Common myeloid progenitor, CD34-positive (primary cell): ENCODE results near the gene HEMGN.
"Not testable (repeated sequence)": the region's sequence is repeated elsewhere in the genome, so short reads cannot be mapped to it uniquely, and the experiment has no call there.

Experiments
- CTCF ChIA-PET: fragments of 350-600 bp; sonication (Branson Sonifier 250); formaldehyde crosslinking; loops from one replicate; lab custom pipeline; 2021; ENCODE audit warnings: antibody characterized with exemption; lab: Charles Lee
- POLR2A ChIA-PET: fragments of 350-600 bp; sonication (Branson Sonifier 250); formaldehyde crosslinking; loops from one replicate; lab custom pipeline; 2021; ENCODE audit warnings: antibody characterized with exemption; lab: Charles Lee
- DNase-seq, 3 donors: peaks; one replicate each; pipeline versions ENCODE4 v3.0.0 to v3.0.0-alpha.2; 2013
- H3K27ac ChIP-seq, 2 experiments: 1 replicate in 1 of 2; 2 replicates in 1 of 2; pipeline ENCODE4 v1.7.0; 2013; ENCODE audit warnings: inconsistent platforms in 2 of 2, low read length in 2 of 2, mild to moderate bottlenecking in 2 of 2, low read depth in 1 of 2, moderate library complexity in 1 of 2; ENCODE audit not compliant: severe bottlenecking in 2 of 2, insufficient read depth in 1 of 2, poor library complexity in 1 of 2
- H3K27me3 ChIP-seq, 5 experiments: replicated peaks in 2 of 5; 1 replicate in 3 of 5; 2 replicates in 2 of 5; pipeline versions ENCODE4 v1.6.1 to v1.7.0; 2013; ENCODE audit warnings: low read length in 4 of 5, mild to moderate bottlenecking in 2 of 5, moderate library complexity in 2 of 5, inconsistent platforms in 1 of 5; ENCODE audit not compliant: insufficient read depth in 5 of 5, control insufficient read depth in 4 of 5
- H3K36me3 ChIP-seq, 4 experiments: 1 replicate in 2 of 4; 2 replicates in 2 of 4; pipeline versions ENCODE4 v1.6.1 to v1.7.0; 2013; ENCODE audit warnings: low read length in 3 of 4, control low read depth in 1 of 4, mild to moderate bottlenecking in 1 of 4; ENCODE audit not compliant: control insufficient read depth in 4 of 4, insufficient read depth in 4 of 4
- H3K4me1 ChIP-seq, 4 experiments: 1 replicate in 3 of 4; 2 replicates in 1 of 4; pipeline versions ENCODE4 v1.6.1 to v1.7.1; 2013; ENCODE audit warnings: low read length in 3 of 4, mild to moderate bottlenecking in 3 of 4, control low read depth in 1 of 4, inconsistent platforms in 1 of 4, moderate library complexity in 1 of 4; ENCODE audit not compliant: control insufficient read depth in 4 of 4, insufficient read depth in 4 of 4; ENCODE audit errors: control extremely low read depth in 1 of 4
- H3K4me3 ChIP-seq, 7 experiments: 1 replicate in 4 of 7; 2 replicates in 3 of 7; pipeline versions ENCODE4 v1.5.1 to v1.7.0; 2013; ENCODE audit warnings: mild to moderate bottlenecking in 7 of 7, low read length in 6 of 7, moderate library complexity in 6 of 7, inconsistent platforms in 2 of 7, low read depth in 2 of 7, control low read depth in 1 of 7; ENCODE audit not compliant: insufficient read depth in 4 of 7, control insufficient read depth in 1 of 7; ENCODE audit errors: extremely low read depth in 1 of 7
- H3K9me3 ChIP-seq, 5 experiments: 1 replicate in 4 of 5; 2 replicates in 1 of 5; pipeline versions ENCODE4 v1.6.1 to v1.7.1; 2013; ENCODE audit warnings: low read length in 4 of 5, mild to moderate bottlenecking in 2 of 5, inconsistent platforms in 1 of 5, low read depth in 1 of 5, moderate library complexity in 1 of 5; ENCODE audit not compliant: control insufficient read depth in 4 of 5, insufficient read depth in 2 of 5; ENCODE audit errors: control extremely low read depth in 1 of 5
- WGBS: methylation state at CpG from one replicate; pipeline ENCODE4 v1.1.5; 2013; ENCODE audit not compliant: insufficient coverage; 5-methylcytosine and 5-hydroxymethylcytosine counted together

Gene HEMGN

DNA sequence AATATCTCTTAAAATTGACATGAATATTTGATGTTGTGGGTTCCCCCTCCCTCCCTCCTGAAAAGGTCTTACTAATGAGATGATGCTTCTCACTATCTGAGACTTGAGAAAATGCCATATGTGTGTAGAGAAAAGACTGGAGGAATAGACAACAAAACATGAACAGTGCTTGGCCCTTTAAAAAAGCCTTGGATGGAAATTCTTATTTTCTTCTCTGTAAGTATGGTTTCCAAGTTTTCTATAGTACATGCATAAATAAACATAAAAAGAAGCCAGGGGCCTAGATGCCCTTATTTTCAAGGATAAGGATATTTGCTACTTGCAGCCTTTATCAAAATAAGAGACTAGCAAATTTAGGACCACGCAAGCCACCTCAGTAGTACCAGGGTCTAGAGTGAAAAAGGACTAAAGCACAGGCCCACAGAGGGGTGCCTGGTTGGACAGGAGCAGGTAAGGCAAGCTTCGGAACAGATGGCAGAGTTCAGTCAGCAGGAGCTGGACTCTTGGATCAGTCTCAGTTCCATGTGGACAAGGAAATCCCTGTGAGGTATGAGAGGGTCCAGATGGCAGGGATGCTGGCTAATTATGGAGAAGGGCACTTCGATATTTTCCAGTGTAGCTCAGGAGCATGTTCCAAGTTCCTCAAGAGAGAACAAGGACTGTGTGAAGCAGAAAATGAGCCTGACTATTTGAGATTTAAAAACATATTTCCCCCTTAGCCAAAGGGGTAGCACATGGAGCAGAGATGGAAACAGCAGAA is 40.6 kb upstream of the HEMGN start:
- Histone ChIP-seq H3K4me3 (no peak overlapping the region), H3K36me3 (no peaks in the 10 kb centered on the region), H3K27ac (no peak overlapping the region), H3K4me1 (peaks cover 6 to 40% (median 28%) of the 10 kb centered on the region in 4 experiments), H3K27me3 (no peaks in the 10 kb centered on the region), H3K9me3 (no peaks in the 10 kb centered on the region)
- ChIA-PET POLR2A (interaction anchor here (1.3 kb wide), 1 partner anchor 53 kb away, joined by 3 read pairs; no protein-coding TSS in a partner anchor), CTCF (interaction anchor here (0.7 to 6.1 kb wide), 7 partner anchors 8 to 56 kb away, joined by 3 to 64 read pairs (median 5); partner anchors contain the start of gene TRMO)
- WGBS = 100% methylated on average over 3 of the region's 3 CpGs
- DNase-seq = no peak

DNA sequence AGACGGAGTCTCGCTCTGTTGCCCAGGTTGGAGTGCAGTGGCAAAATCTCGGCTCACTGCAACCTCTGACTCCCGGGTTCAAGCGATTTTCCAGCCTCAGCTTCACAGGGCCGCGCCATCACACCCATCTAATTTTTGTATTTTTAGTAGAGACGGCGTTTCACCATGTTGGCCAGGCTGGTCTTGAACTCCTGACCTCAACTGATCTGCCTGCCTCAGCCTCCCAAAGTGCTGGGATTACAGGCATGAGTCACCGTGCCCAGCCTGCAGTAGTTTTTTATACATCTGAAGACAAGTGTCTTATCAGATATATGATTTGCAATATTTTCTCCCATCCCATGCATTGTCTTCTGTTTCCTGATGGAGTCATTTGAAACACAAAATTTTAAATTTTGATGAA is 38.7 kb upstream of the HEMGN start:
- H3K27me3 ChIP-seq, CTCF ChIA-PET: not testable (repeated sequence)

DNA sequence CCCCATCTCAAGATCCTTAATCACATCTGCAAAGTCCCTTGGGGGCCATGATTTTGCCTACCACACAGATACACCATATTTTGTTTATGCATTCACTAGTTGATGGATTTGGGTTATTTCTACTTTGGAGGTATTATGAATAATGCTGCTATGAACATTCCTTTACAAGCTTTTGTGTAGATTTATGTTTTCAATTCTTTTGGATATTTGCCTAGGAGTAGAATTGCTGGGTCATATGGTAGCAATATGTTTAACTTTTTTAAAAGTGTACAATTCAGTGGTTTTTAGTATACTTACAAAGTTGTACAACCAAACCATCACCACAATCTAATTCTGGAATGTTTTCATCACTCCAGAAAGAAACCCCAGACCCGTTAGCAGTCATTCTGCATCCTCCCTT is 37.4 kb upstream of the HEMGN start:
- Histone ChIP-seq H3K4me3 (no peak overlapping the region), H3K27me3 (no peaks in the 10 kb centered on the region), H3K36me3 (no peaks in the 10 kb centered on the region), H3K27ac (no peak overlapping the region), H3K9me3 (no peaks in the 10 kb centered on the region), H3K4me1 (peaks cover 6 to 32% (median 15%) of the 10 kb centered on the region in 4 experiments)
- ChIA-PET POLR2A (no interaction called here), CTCF (interaction anchor here (1.2 kb wide), 1 partner anchor 16 kb away, joined by 4 read pairs; no protein-coding TSS in a partner anchor)
- DNase-seq = no peak
- WGBS = 100% methylated on average over 1 of the region's 1 CpG

More for the DNA sequence above, 38.7 kb upstream of the HEMGN start:
- H3K9me3 ChIP-seq, DNase-seq, H3K36me3 ChIP-seq, H3K4me3 ChIP-seq, POLR2A ChIA-PET, H3K27ac ChIP-seq: not testable (repeated sequence)
- peaks cover 3 to 35% (median 20%) of the 10 kb centered on the region in 4 experiments for H3K4me1 ChIP-seq
- 100% methylated on average over 7 of the region's 10 CpGs for WGBS

DNA sequence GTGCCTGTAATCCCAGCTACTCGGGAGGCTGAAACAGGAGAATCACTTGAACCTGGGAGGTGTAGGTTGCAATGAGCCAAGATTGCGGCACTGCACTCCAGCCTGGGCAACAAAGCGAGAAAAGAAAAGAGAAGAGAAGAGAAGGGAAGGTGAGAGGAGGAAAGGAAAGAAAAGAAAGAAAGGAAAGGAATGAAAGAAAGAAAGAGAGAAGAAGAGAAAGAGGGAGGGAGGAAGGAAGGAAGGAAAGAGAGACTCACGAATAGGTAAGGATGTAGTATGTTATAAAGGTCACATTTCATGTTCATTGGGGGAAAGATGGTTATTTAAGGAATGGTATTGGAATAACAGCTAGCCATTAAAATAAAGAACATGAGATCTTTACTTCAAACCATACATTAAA is 34.8 kb upstream of the HEMGN start:
- H3K27ac ChIP-seq = no peak overlapping the region
- H3K4me3 ChIP-seq = no peak overlapping the region
- H3K36me3 ChIP-seq = no peaks in the 10 kb centered on the region
- H3K27me3 ChIP-seq = no peaks in the 10 kb centered on the region
- no peak for DNase-seq
- 100% methylated on average over 3 of the region's 4 CpGs for WGBS
- peaks cover 8 to 21% (median 13%) of the 10 kb centered on the region in 4 experiments for H3K4me1 ChIP-seq
- no peaks in the 10 kb centered on the region for H3K9me3 ChIP-seq
- CTCF ChIA-PET = interaction anchor here (0.9 to 2.3 kb wide), 3 partner anchors 9 to 49 kb away, joined by 3 to 8 read pairs (median 6); no protein-coding TSS in a partner anchor
- POLR2A ChIA-PET = no interaction called here

DNA sequence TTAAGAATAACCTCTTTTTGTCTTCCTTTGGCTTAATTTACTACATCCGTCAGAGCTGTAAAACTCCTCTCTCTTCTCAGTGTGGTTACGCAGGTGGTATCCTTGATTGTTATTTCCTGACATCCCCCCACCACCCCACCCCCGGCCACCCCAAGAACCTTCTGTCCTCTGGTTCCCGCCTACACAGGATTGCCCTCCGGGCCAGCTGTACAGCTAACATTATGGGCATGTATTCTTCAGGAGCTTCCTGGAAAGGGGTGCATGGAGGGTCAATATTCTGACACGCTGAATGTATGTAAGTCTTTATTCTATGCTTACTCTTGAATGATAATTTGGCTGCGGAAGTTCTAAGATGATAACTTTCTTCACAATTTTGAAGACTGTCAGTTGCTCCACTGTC is 32.2 kb upstream of the HEMGN start:
- POLR2A ChIA-PET = no interaction called here
- DNase-seq = peak in 2 of 3 donors; percentile 63 to 73
- Histone ChIP-seq H3K27me3 (no peaks in the 10 kb centered on the region), H3K36me3 (no peaks in the 10 kb centered on the region), H3K4me1 (peaks cover 8 to 27% (median 14%) of the 10 kb centered on the region in 4 experiments), H3K27ac (no peak overlapping the region), H3K4me3 (peak overlapping the region in 2 of 7 experiments; percentile 35 to 42), H3K9me3 (no peaks in the 10 kb centered on the region)
- 38% methylated on average over 1 of the region's 7 CpGs for WGBS
- CTCF ChIA-PET = interaction anchor here (1.6 to 4.1 kb wide), 5 partner anchors 8 to 40 kb away, joined by 4 to 16 read pairs (median 7); partner anchors contain the start of gene ANP32B

DNA sequence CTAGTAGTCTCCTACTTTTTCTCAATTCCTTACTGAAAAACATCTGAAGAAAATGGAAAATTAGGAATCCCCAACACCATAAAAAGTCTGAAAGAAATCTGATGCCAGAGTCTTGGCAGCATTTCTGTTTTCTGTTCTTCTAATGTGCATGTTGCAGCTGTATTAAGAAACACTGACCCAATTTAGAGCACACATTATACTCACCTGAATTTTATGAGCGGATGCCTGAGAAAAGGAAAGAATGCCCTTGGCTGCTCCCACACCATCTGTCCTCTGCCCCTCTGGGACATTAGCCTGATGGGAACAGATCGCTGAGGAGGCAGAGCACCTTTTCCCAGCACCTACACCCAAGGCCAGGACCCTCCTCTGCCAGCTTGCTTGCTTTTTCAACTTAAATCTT is 31.0 kb upstream of the HEMGN start:
- ChIA-PET POLR2A (no interaction called here), CTCF (interaction anchor here (1.5 to 4.1 kb wide), 5 partner anchors 9 to 14 kb away, joined by 3 to 16 read pairs (median 7); partner anchors contain the start of gene ANP32B)

DNA sequence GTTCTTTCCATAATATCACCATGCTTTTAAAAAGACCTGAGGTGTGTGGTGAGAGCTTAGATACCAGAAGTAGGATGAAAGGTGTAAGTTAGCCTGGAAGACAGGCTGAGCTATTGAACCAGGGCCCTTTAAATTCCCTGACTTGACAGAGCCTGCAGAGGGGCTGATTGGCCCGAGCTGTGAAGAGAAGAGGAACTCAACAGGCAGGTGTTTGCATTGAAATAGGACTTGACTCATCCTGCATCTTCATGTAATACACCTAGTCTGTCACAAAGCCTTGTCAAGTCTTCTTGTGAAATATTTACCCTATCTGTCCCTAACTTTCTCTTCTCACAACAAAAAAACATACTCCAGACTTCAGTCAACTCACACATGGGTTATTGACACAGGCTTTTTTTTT is 28.5 kb upstream of the HEMGN start:
- peak in 2 of 3 donors; percentile 33 to 51 for DNase-seq
- CTCF ChIA-PET = interaction anchor here (0.8 to 1.6 kb wide), 5 partner anchors 8 to 44 kb away, joined by 3 to 7 read pairs (median 3); partner anchors contain the start of gene TRMO
- Histone ChIP-seq H3K27ac (no peak overlapping the region), H3K36me3 (no peaks in the 10 kb centered on the region), H3K27me3 (no peaks in the 10 kb centered on the region), H3K4me3 (no peak overlapping the region), H3K9me3 (no peaks in the 10 kb centered on the region), H3K4me1 (peaks cover 8 to 24% (median 13%) of the 10 kb centered on the region in 4 experiments)
- no CpG with 5 or more reads among the region's 1 CpG for WGBS
- POLR2A ChIA-PET = no interaction called here

More for the DNA sequence above, 31.0 kb upstream of the HEMGN start:
- Histone ChIP-seq H3K27me3 (no peaks in the 10 kb centered on the region), H3K36me3 (no peaks in the 10 kb centered on the region), H3K27ac (no peak overlapping the region), H3K9me3 (no peaks in the 10 kb centered on the region), H3K4me3 (no peak overlapping the region), H3K4me1 (peaks cover 8 to 30% (median 14%) of the 10 kb centered on the region in 4 experiments)
- WGBS = 100% methylated on average over 1 of the region's 2 CpGs
- no peak for DNase-seq
